DMS153 treated with DMSO at 0.1 percent for 48 hours (cell line): ENCODE measurements around the gene MRPS18A.
"Not testable (repeated sequence)": the region's sequence is repeated elsewhere in the genome, so short reads cannot be mapped to it uniquely, and the experiment has no call there.

Experiments used
- DNase-seq: peaks from one replicate; lab custom pipeline; 2025; ENCODE audit not compliant: unreplicated experiment; lab: John Stamatoyannopoulos, UW

MRPS18A gene

GRCh38 chr6:43671801-43672690, 15.5 kb downstream of the MRPS18A start:
- DNase-seq = no peak

GRCh38 chr6:43671011-43671800, 16.4 kb downstream of the MRPS18A start:
- no peak for DNase-seq

GRCh38 chr6:43670623-43670986, 17.0 kb downstream of the MRPS18A start:
- no peak for DNase-seq

- no peak for DNase-seq
Measured at GRCh38 chr6:43669922-43670622, 17.5 kb downstream of the MRPS18A start.

GRCh38 chr6:43669050-43669921, 18.3 kb downstream of the MRPS18A start:
- DNase-seq = no peak

- DNase-seq = peak; percentile 73
Measured at GRCh38 chr6:43668151-43669028, 19.2 kb downstream of the MRPS18A start.

- peak; percentile 32 for DNase-seq
Measured at GRCh38 chr6:43667245-43668150, 20.1 kb downstream of the MRPS18A start.

- DNase-seq = no peak
Measured at GRCh38 chr6:43666196-43666920, 21.2 kb downstream of the MRPS18A start.

GRCh38 chr6:43665376-43665775, 22.2 kb downstream of the MRPS18A start:
- no peak for DNase-seq

GRCh38 chr6:43662948-43663347, 24.6 kb downstream of the MRPS18A start:
- not testable (repeated sequence) for DNase-seq

GRCh38 chr6:43658161-43658560, 29.4 kb downstream of the MRPS18A start:
- DNase-seq = no peak

- no peak for DNase-seq
Measured at GRCh38 chr6:43657221-43657802, 30.3 kb downstream of the MRPS18A start.

- DNase-seq = not testable (repeated sequence)
Measured at GRCh38 chr6:43652822-43653221, 34.8 kb downstream of the MRPS18A start.

GRCh38 chr6:43648248-43648647, 39.3 kb downstream of the MRPS18A start:
- no peak for DNase-seq

- DNase-seq = no peak
Measured at GRCh38 chr6:43647613-43648012, 40.0 kb downstream of the MRPS18A start.

GRCh38 chr6:43645613-43645964, 42.0 kb downstream of the MRPS18A start:
- no peak for DNase-seq

- DNase-seq = peak; percentile 10
Measured at GRCh38 chr6:43644940-43645612, 42.5 kb downstream of the MRPS18A start, which contains the start of gene RSPH9. RSPH9 (plus strand) TSS chr6:43645036; CDS start chr6:43645099, 63 bp downstream.
